Liver (tissue), 9 donors: ENCODE data around the gene NECAB2. TPM values are rescaled to one million over a fixed set of nuclear protein-coding genes. Genes with fewer than 3 reads are reported as not detected.

Source experiments
- DNase-seq: peaks from one replicate; pipeline ENCODE4 v3.0.0-alpha.2; 2017; ENCODE audit warnings: low spot score
- H3K27ac ChIP-seq, 2 donors: one replicate each; pipeline ENCODE4 v1.7.0; 2013; ENCODE audit warnings: inconsistent platforms in 2 of 2, low read length in 2 of 2, control low read depth in 1 of 2, low read depth in 1 of 2, mild to moderate bottlenecking in 1 of 2
- H3K27me3 ChIP-seq, 4 donors: one replicate each; pipeline versions ENCODE4 v1.6.1 to v1.7.0; 2013; ENCODE audit warnings: low read length in 3 of 4, inconsistent platforms in 1 of 4, mild to moderate bottlenecking in 1 of 4, moderate library complexity in 1 of 4; ENCODE audit not compliant: control insufficient read depth in 4 of 4, insufficient read depth in 4 of 4
- H3K36me3 ChIP-seq, 4 donors: one replicate each; pipeline versions ENCODE4 v1.6.1 to v1.7.0; 2013; ENCODE audit warnings: low read length in 3 of 4, mild to moderate bottlenecking in 3 of 4, low read depth in 1 of 4, moderate library complexity in 1 of 4; ENCODE audit not compliant: control insufficient read depth in 4 of 4, insufficient read depth in 3 of 4
- H3K4me1 ChIP-seq, 4 donors: one replicate each; pipeline versions ENCODE4 v1.6.1 to v1.7.0; 2013; ENCODE audit warnings: low read length in 3 of 4, mild to moderate bottlenecking in 3 of 4, moderate library complexity in 1 of 4; ENCODE audit not compliant: control insufficient read depth in 4 of 4, insufficient read depth in 4 of 4
- H3K4me3 ChIP-seq, 3 donors: one replicate each; pipeline versions ENCODE4 v1.6.1 to v1.7.0; 2013; ENCODE audit warnings: low read length in 3 of 3, control low read depth in 1 of 3, low read depth in 1 of 3, mild to moderate bottlenecking in 1 of 3
- H3K9ac ChIP-seq, 2 donors: one replicate each; pipeline ENCODE4 v1.7.0; 2013; ENCODE audit warnings: low read length in 2 of 2, mild to moderate bottlenecking in 2 of 2, moderate library complexity in 2 of 2, control low read depth in 1 of 2, low read depth in 1 of 2
- H3K9me3 ChIP-seq, 4 donors: one replicate each; pipeline versions ENCODE4 v1.6.1 to v1.7.0; 2013; ENCODE audit warnings: low read length in 3 of 4; ENCODE audit not compliant: control insufficient read depth in 4 of 4
- ATF3 ChIP-seq: IDR thresholded peaks from 2 replicates; pipeline ENCODE4 v1.6.1; 2016; ENCODE audit warnings: antibody characterized with exemption
- CTCF ChIP-seq: fragments of 150-350 bp; IDR thresholded peaks from 2 replicates; pipeline ENCODE4 v1.5.1; 2017; ENCODE audit warnings: improper control_type of control experiment, low read depth, low read length; ENCODE audit not compliant: missing input control
- HNF4G ChIP-seq: IDR thresholded peaks from 2 replicates; pipeline ENCODE4 v1.6.1; 2016; ENCODE audit warnings: antibody characterized with exemption
- MAX ChIP-seq: IDR thresholded peaks from 2 replicates; pipeline ENCODE4 v1.6.1; 2016; ENCODE audit warnings: antibody characterized with exemption
- NR2F2 ChIP-seq: IDR thresholded peaks from 2 replicates; pipeline ENCODE4 v1.6.1; 2016; ENCODE audit warnings: antibody characterized with exemption
- RAD21 ChIP-seq, 2 donors: IDR thresholded peaks; 2 replicates each; pipeline ENCODE4 v1.6.1; 2016; ENCODE audit warnings: antibody characterized with exemption in 2 of 2, mild to moderate bottlenecking in 2 of 2
- REST ChIP-seq: IDR thresholded peaks from 2 replicates; pipeline ENCODE4 v1.6.1; 2016; ENCODE audit warnings: antibody characterized with exemption, mild to moderate bottlenecking
- RXRA ChIP-seq, 2 donors: IDR thresholded peaks; 2 replicates each; pipeline ENCODE4 v1.6.1; 2017 to 2018; ENCODE audit warnings: antibody characterized with exemption in 2 of 2, mild to moderate bottlenecking in 1 of 2
- TAF1 ChIP-seq: conservative IDR thresholded peaks from 2 replicates; pipeline ENCODE4 v1.6.1; 2016; ENCODE audit warnings: antibody characterized with exemption, mild to moderate bottlenecking
- YY1 ChIP-seq: IDR thresholded peaks from 2 replicates; pipeline ENCODE4 v1.6.1; 2016; ENCODE audit warnings: antibody characterized with exemption, mild to moderate bottlenecking
- ZBTB33 ChIP-seq: IDR thresholded peaks from 2 replicates; pipeline ENCODE4 v1.6.1; 2016; ENCODE audit warnings: antibody characterized with exemption
- WGBS: extraction: QIAGEN DNeasy Blood & Tissue Kit; methylation state at CpG from one replicate; pipeline ENCODE4 v1.1.7; 2013; 5-methylcytosine and 5-hydroxymethylcytosine counted together
- polyA plus RNA-seq, 2 donors: library from polyadenylated mRNA; stranded (reverse) in 1 of 2; unstranded in 1 of 2; fragments of 200-250 nt in 1 of 2; fragments of >200 nt in 1 of 2; fragmentation: Nextera tagmentation in 1 of 2; extraction: Ambion mirVana in 1 of 2; gene quantifications; one replicate each; pipeline versions ENCODE4 v1.2.1 to v1.2.3, GENCODE V29; 2013 to 2015
- total RNA-seq, 2 donors: library from RNA; depleted of rRNA; stranded (reverse); fragments of >200 nt; gene quantifications; one replicate each; pipeline ENCODE4 v1.2.3, GENCODE V29; 2014
- donor health status: healthy.
- donor health status: healthy.
- donor health status: healthy.
- donor health status: healthy.
- donor health status: healthy.

NECAB2 gene
- total and polyA plus RNA-seq, 4 donors: 2.7 to 3.8 (median 2.9) TPM; not detected in 1

- peaks cover 0 to 3% (median 1%) of the 10 kb centered on the region in 4 donors for H3K36me3 ChIP-seq
- no peak for DNase-seq
- no peaks in the 10 kb centered on the region for H3K27me3 ChIP-seq
Measured at GRCh38 chr16:83973077-83973476, 5.0 kb downstream of the NECAB2 start.

GRCh38 chr16:83973581-83974385 is 5.7 kb downstream of the NECAB2 start:
- Histone ChIP-seq H3K9me3 (peaks cover 0 to 3% (median under 1%) of the 10 kb centered on the region in 4 donors), H3K27ac (no peak overlapping the region), H3K36me3 (peaks cover 0 to 9% (median 3%) of the 10 kb centered on the region in 4 donors), H3K4me1 (peaks cover 0 to 7% (median 1%) of the 10 kb centered on the region in 4 donors), H3K27me3 (no peaks in the 10 kb centered on the region), H3K4me3 (no peak overlapping the region), H3K9ac (no peak overlapping the region)
- WGBS: 89% methylated on average over 22 of the region's 22 CpGs
- no peak for TF ChIP-seq TAF1
- no peak for DNase-seq

More at GRCh38 chr16:83973077-83973476, 5.0 kb downstream of the NECAB2 start:
- Histone ChIP-seq H3K4me3 (no peak overlapping the region), H3K27ac (no peak overlapping the region), H3K4me1 (peaks cover 0 to 7% (median 1%) of the 10 kb centered on the region in 4 donors), H3K9ac (no peak overlapping the region), H3K9me3 (no peaks in the 10 kb centered on the region)
- 91% methylated on average over 10 of the region's 10 CpGs for WGBS
- TF ChIP-seq RAD21 (IDR thresholded peaks at IDR 0.05): no peak
- TF ChIP-seq ZBTB33: no peak
- TF ChIP-seq HNF4G: no peak
- no peak for TF ChIP-seq NR2F2
- no peak for TF ChIP-seq REST

- Histone ChIP-seq H3K4me1 (peaks cover 0 to 7% (median 1%) of the 10 kb centered on the region in 4 donors), H3K27me3 (no peaks in the 10 kb centered on the region), H3K4me3 (no peak overlapping the region), H3K9me3 (peaks cover 0 to 3% (median under 1%) of the 10 kb centered on the region in 4 donors), H3K36me3 (peaks cover 0 to 12% (median 5%) of the 10 kb centered on the region in 4 donors), H3K9ac (no peak overlapping the region), H3K27ac (no peak overlapping the region)
- DNase-seq: no peak
- 79% methylated on average over 7 of the region's 7 CpGs for WGBS
- TF ChIP-seq YY1 (no peak), CTCF (no peak), MAX (no peak), ATF3 (no peak), ZBTB33 (no peak), HNF4G (no peak), NR2F2 (no peak), RXRA (IDR thresholded peaks at IDR 0.05) (no peak), RAD21 (IDR thresholded peaks at IDR 0.05) (no peak)
Measured at GRCh38 chr16:83974475-83974874, 6.4 kb downstream of the NECAB2 start.
